HG02763 (cell line): ENCODE data around the gene C14orf132.

ENCODE experiments used
- ATAC-seq: cut with Tn5 transposase; IDR thresholded peaks from one replicate; pipeline ENCODE4 v1.9.1; 2021; ENCODE audit warnings: mild to moderate bottlenecking, moderate library complexity; ENCODE audit not compliant: unreplicated experiment

C14orf132 gene

GRCh38 chr14:96117101-96117897 lies 78.1 kb downstream of the C14orf132 start:
- no peak for ATAC-seq

- ATAC-seq: no peak
Measured at GRCh38 chr14:96117960-96118359, 78.8 kb downstream of the C14orf132 start.

- ATAC-seq: no peak
Measured at GRCh38 chr14:96118391-96118790, 79.2 kb downstream of the C14orf132 start.

- ATAC-seq: no peak
Measured at GRCh38 chr14:96119947-96120346, 80.8 kb downstream of the C14orf132 start.

- ATAC-seq: no peak
Measured at GRCh38 chr14:96120392-96120791, 81.2 kb downstream of the C14orf132 start.

- ATAC-seq: no peak
Measured at GRCh38 chr14:96120941-96121340, 81.8 kb downstream of the C14orf132 start.

- no peak for ATAC-seq
Measured at GRCh38 chr14:96121660-96122395, 82.7 kb downstream of the C14orf132 start.

GRCh38 chr14:96122496-96122895 lies 83.3 kb downstream of the C14orf132 start:
- ATAC-seq: no peak

GRCh38 chr14:96125536-96125935 lies 86.4 kb downstream of the C14orf132 start:
- no peak for ATAC-seq

GRCh38 chr14:96126339-96126782 lies 87.2 kb downstream of the C14orf132 start:
- ATAC-seq: no peak

GRCh38 chr14:96126783-96127271 lies 87.7 kb downstream of the C14orf132 start:
- no peak for ATAC-seq

GRCh38 chr14:96129128-96129736 lies 90.1 kb downstream of the C14orf132 start:
- no peak for ATAC-seq

- ATAC-seq: no peak
Measured at GRCh38 chr14:96130391-96130790, 91.2 kb downstream of the C14orf132 start.

GRCh38 chr14:96130854-96131253 lies 91.7 kb downstream of the C14orf132 start:
- ATAC-seq: no peak

- ATAC-seq: no peak
Measured at GRCh38 chr14:96131836-96132235, 92.7 kb downstream of the C14orf132 start.

GRCh38 chr14:96134508-96134907 lies 95.3 kb downstream of the C14orf132 start:
- ATAC-seq: no peak

GRCh38 chr14:96135285-96135684 lies 96.1 kb downstream of the C14orf132 start:
- no peak for ATAC-seq

- no peak for ATAC-seq
Measured at GRCh38 chr14:96136371-96137005, 97.3 kb downstream of the C14orf132 start.

GRCh38 chr14:96138241-96138640 lies 99.1 kb downstream of the C14orf132 start:
- ATAC-seq: no peak

GRCh38 chr14:96139169-96139568 lies 100.0 kb downstream of the C14orf132 start:
- no peak for ATAC-seq

- no peak for ATAC-seq
Measured at GRCh38 chr14:96139879-96140278, 100.7 kb downstream of the C14orf132 start.
